ENCODE measurements around the gene AHSA1. TPM values are rescaled to one million over a fixed set of nuclear protein-coding genes. Genes with fewer than 3 reads are reported as not detected.

Gene AHSA1
- polyA plus RNA-seq, 1 donor (not counting 4 experiments of a cell fraction or from before 2014, with no cell fraction given), result 247 TPM

- no peak for TF ChIP-seq EZH2 (IDR thresholded peaks at IDR 0.05; ENCODE audit: low read length)
- TF ChIP-seq, protein P1, sequence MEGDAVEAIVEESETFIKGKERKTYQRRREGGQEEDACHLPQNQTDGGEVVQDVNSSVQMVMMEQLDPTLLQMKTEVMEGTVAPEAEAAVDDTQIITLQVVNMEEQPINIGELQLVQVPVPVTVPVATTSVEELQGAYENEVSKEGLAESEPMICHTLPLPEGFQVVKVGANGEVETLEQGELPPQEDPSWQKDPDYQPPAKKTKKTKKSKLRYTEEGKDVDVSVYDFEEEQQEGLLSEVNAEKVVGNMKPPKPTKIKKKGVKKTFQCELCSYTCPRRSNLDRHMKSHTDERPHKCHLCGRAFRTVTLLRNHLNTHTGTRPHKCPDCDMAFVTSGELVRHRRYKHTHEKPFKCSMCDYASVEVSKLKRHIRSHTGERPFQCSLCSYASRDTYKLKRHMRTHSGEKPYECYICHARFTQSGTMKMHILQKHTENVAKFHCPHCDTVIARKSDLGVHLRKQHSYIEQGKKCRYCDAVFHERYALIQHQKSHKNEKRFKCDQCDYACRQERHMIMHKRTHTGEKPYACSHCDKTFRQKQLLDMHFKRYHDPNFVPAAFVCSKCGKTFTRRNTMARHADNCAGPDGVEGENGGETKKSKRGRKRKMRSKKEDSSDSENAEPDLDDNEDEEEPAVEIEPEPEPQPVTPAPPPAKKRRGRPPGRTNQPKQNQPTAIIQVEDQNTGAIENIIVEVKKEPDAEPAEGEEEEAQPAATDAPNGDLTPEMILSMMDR (optimal IDR thresholded peaks at IDR 0.05 in 1 of 3, IDR thresholded peaks at IDR 0.05 in 1 of 3, conservative IDR thresholded peaks at IDR 0.05 in 1 of 3; ENCODE audit: extremely low read depth in 1 of 3, insufficient read depth in 2 of 3, low read length in 3 of 3), result no peak
- dilution Hi-C loops (cut with MboI; ENCODE audit: extremely low pct_ligation_motif_present, low sequenced_read_pairs), result no loop called here
- Histone ChIP-seq H3K9me3 (ENCODE audit: control insufficient read depth, low read depth, low read length) (no peaks in the 10 kb centered on the region), H3K9ac (ENCODE audit: control insufficient read depth, extremely low read depth, insufficient read depth, low read length) (no peak overlapping the region), H3K27me3 (ENCODE audit: control insufficient read depth, extremely low read depth, insufficient read depth, low read length) (no peaks in the 10 kb centered on the region), H3K27ac (ENCODE audit: control insufficient read depth, insufficient read depth, low read length) (no peak overlapping the region), H3K4me1 (ENCODE audit: control insufficient read depth, extremely low read depth, insufficient read depth, low read length) (no peaks in the 10 kb centered on the region), H3K79me2 (ENCODE audit: control insufficient read depth, insufficient read depth, low read length) (no peaks in the 10 kb centered on the region), H2AFZ (ENCODE audit: control insufficient read depth, low read length) (no peak overlapping the region), H4K20me1 (ENCODE audit: control insufficient read depth, extremely low read depth, insufficient read depth, low read length) (no peaks in the 10 kb centered on the region), H3K36me3 (ENCODE audit: control insufficient read depth in 2 of 2, extremely low read depth in 1 of 2, insufficient read depth in 2 of 2, low read length in 2 of 2) (peaks cover 11 to 32% of the 10 kb centered on the region in 2 experiments), H3K4me3 (ENCODE audit: control insufficient read depth in 2 of 3, extremely low read depth in 1 of 3, insufficient read depth in 2 of 3, low read depth in 1 of 3, low read length in 3 of 3) (no peak overlapping the region), H3K9me1 (ENCODE audit: control insufficient read depth, extremely low read depth, insufficient read depth, low read length) (no peaks in the 10 kb centered on the region), H3K4me2 (ENCODE audit: control insufficient read depth, extremely low read depth, insufficient read depth, low read depth, low read length) (no peak overlapping the region)
- FAIRE-seq (no peak), DNase-seq (ENCODE audit: low read depth, low spot score) (no peak)
Measured at GRCh38 chr14:77507762-77508161, 49.9 kb downstream of the AHSA1 start.

DNA sequence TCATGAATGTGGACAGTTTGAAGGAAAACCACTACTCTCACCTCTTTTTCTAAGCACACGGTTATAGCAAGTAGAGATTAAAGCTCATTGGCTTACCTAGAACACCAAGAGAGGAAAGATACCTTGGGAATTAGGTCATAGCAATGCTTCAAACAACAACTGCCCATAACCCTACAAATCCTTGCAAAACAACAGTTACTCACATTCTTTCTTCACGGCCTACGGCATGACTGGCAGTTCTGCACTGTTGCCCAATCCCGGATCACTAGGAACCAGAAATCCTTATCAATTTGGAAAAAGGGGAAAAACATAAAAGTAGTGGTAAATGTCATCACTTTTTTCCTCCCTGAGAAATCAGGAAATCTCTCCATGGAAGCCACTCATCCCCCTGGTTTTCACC lies 50.4 kb downstream of the AHSA1 start:
- Histone ChIP-seq H3K4me1 (ENCODE audit: control insufficient read depth, extremely low read depth, insufficient read depth, low read length) (no peaks in the 10 kb centered on the region), H3K27me3 (ENCODE audit: control insufficient read depth, extremely low read depth, insufficient read depth, low read length) (no peaks in the 10 kb centered on the region), H3K9me1 (ENCODE audit: control insufficient read depth, extremely low read depth, insufficient read depth, low read length) (no peaks in the 10 kb centered on the region), H3K36me3 (ENCODE audit: control insufficient read depth in 2 of 2, extremely low read depth in 1 of 2, insufficient read depth in 2 of 2, low read length in 2 of 2) (peaks cover 11 to 32% of the 10 kb centered on the region in 2 experiments), H3K9ac (ENCODE audit: control insufficient read depth, extremely low read depth, insufficient read depth, low read length) (no peak overlapping the region), H3K4me2 (ENCODE audit: control insufficient read depth, extremely low read depth, insufficient read depth, low read depth, low read length) (no peak overlapping the region), H3K9me3 (ENCODE audit: control insufficient read depth, low read depth, low read length) (no peaks in the 10 kb centered on the region), H3K79me2 (ENCODE audit: control insufficient read depth, insufficient read depth, low read length) (no peaks in the 10 kb centered on the region), H2AFZ (ENCODE audit: control insufficient read depth, low read length) (no peak overlapping the region), H3K4me3 (ENCODE audit: control insufficient read depth in 2 of 3, extremely low read depth in 1 of 3, insufficient read depth in 2 of 3, low read depth in 1 of 3, low read length in 3 of 3) (no peak overlapping the region), H4K20me1 (ENCODE audit: control insufficient read depth, extremely low read depth, insufficient read depth, low read length) (no peaks in the 10 kb centered on the region), H3K27ac (ENCODE audit: control insufficient read depth, insufficient read depth, low read length) (no peak overlapping the region)
- dilution Hi-C loops (cut with MboI; ENCODE audit: extremely low pct_ligation_motif_present, low sequenced_read_pairs), result no loop called here
- no peak for DNase-seq (ENCODE audit: low read depth, low spot score)
- FAIRE-seq, result no peak
- TF ChIP-seq, protein P1 (optimal IDR thresholded peaks at IDR 0.05 in 1 of 3, IDR thresholded peaks at IDR 0.05 in 1 of 3, conservative IDR thresholded peaks at IDR 0.05 in 1 of 3; ENCODE audit: extremely low read depth in 1 of 3, insufficient read depth in 2 of 3, low read length in 3 of 3), result no peak

All from keratinocyte (primary cell).